ENCODE measurements around the gene FLOT2. TPM values are rescaled to one million over a fixed set of nuclear protein-coding genes. Genes with fewer than 3 reads are reported as not detected.

The FLOT2 gene
- polyA plus RNA-seq, 1 of the 3 experiments (the other 2 are of a cell fraction) = 105 TPM

GRCh38 chr17:28917465-28917864 is 19.9 kb upstream of the FLOT2 start (continued):
- no peak for TF ChIP-seq REST (IDR thresholded peaks at IDR 0.05; ENCODE audit: low read depth, low read length)

GRCh38 chr17:28917029-28917428 is 19.5 kb upstream of the FLOT2 start:
- no peak overlapping the region for H3K4me2 ChIP-seq
- H3K4me3 ChIP-seq (ENCODE audit: low read depth in 2 of 2, low read length in 1 of 2) = no peak overlapping the region
- no peak overlapping the region for H3K27ac ChIP-seq (ENCODE audit: low read depth in 2 of 2, low read length in 1 of 2)
- peaks cover 24% of the 10 kb centered on the region; the same call in 1 of the 2 replicates for H3K79me2 ChIP-seq (ENCODE audit: insufficient read depth)
- no peak for DNase-seq
- H3K27me3 ChIP-seq (ENCODE audit: insufficient read depth) = no peaks in the 10 kb centered on the region
- no peaks in the 10 kb centered on the region for H3K4me1 ChIP-seq (ENCODE audit: control insufficient read depth in 1 of 2, insufficient read depth in 2 of 2, low read depth in 1 of 2, low read length in 1 of 2)
- H3F3A ChIP-seq (replicated peaks; ENCODE audit: insufficient read depth) = peaks cover 17% of the 10 kb centered on the region
- H2AFZ ChIP-seq (ENCODE audit: low read depth) = no peak overlapping the region
- 92% methylated on average over 12 of the region's 12 CpGs for WGBS (ENCODE audit: low lambda C conversion rate)
- H3K9ac ChIP-seq = no peak overlapping the region
- ChIA-PET POLR2A (no interaction called here), CTCF (interaction anchor here (0.6 to 5.2 kb wide), 21 partner anchors 10 to 593 kb away, joined by 3 to 44 read pairs (median 5); partner anchors contain the start of genes FLOT2, NEK8 and TLCD1)
- H3K9me3 ChIP-seq = no peaks in the 10 kb centered on the region
- TF ChIP-seq EP300 (IDR thresholded peaks at IDR 0.05; ENCODE audit: borderline replicate concordance in 1 of 2, low read depth in 1 of 2, low read length in 1 of 2) (no peak), PBX3 (IDR thresholded peaks at IDR 0.05) (no peak), NFIC (IDR thresholded peaks at IDR 0.05; ENCODE audit: borderline replicate concordance) (no peak), TAF1 (IDR thresholded peaks at IDR 0.05; ENCODE audit: borderline replicate concordance, low read depth, low read length) (no peak), RCOR1 (IDR thresholded peaks at IDR 0.05; ENCODE audit: low read length) (no peak), MXI1 (IDR thresholded peaks at IDR 0.05; ENCODE audit: low read depth, low read length) (no peak), REST (IDR thresholded peaks at IDR 0.05; ENCODE audit: low read depth, low read length) (no peak), TEAD4 (IDR thresholded peaks at IDR 0.05; ENCODE audit: borderline replicate concordance, insufficient read depth) (no peak), ELF1 (IDR thresholded peaks at IDR 0.05) (no peak), SMC3 (IDR thresholded peaks at IDR 0.05; ENCODE audit: low read depth, low read length) (no peak), GATA2 (CRISPR knock-in tag; IDR thresholded peaks at IDR 0.05) (no peak), RFX5 (IDR thresholded peaks at IDR 0.05; ENCODE audit: low read length) (no peak), MAX (IDR thresholded peaks at IDR 0.05; ENCODE audit: low read depth) (no peak), MEF2A (IDR thresholded peaks at IDR 0.05; ENCODE audit: borderline replicate concordance, low read depth) (no peak), ZBTB33 (IDR thresholded peaks at IDR 0.05; ENCODE audit: borderline replicate concordance, low read depth) (no peak), RAD21 (IDR thresholded peaks at IDR 0.05; ENCODE audit: low read length) (no peak)
- peaks cover 74 to 82% of the 10 kb centered on the region in 2 experiments for H3K36me3 ChIP-seq (replicated peaks in 1 of 2; ENCODE audit: control insufficient read depth in 1 of 2, insufficient read depth in 2 of 2, low read length in 1 of 2)
- no peaks in the 10 kb centered on the region for H3K9me2 ChIP-seq
- H4K20me1 ChIP-seq (ENCODE audit: insufficient read depth) = no peaks in the 10 kb centered on the region
